HG03575 (cell line): ENCODE results near the gene FAS.

Experiments
- ATAC-seq: cut with Tn5 transposase; IDR thresholded peaks from one replicate; pipeline ENCODE4 v1.9.1; 2021; ENCODE audit not compliant: unreplicated experiment, insufficient number of reproducible peaks, low FRiP score; ENCODE audit errors: extremely low read depth

Gene FAS

GRCh38 chr10:88990384-88991160 is at the start of gene FAS:
Gene FAS, plus strand, starts transcription at chr10:88990798. Its CDS starts 79 bp downstream, at chr10:88990877.
- ATAC-seq: no peak

- ATAC-seq: no peak
Observed at GRCh38 chr10:88941026-88941425, 49.6 kb upstream of the FAS start.

- ATAC-seq: no peak
Observed at GRCh38 chr10:88943778-88944177, 46.8 kb upstream of the FAS start.

- ATAC-seq: no peak
Observed at GRCh38 chr10:88944813-88945212, 45.8 kb upstream of the FAS start.

GRCh38 chr10:88946200-88946599 is 44.4 kb upstream of the FAS start:
- ATAC-seq: no peak

GRCh38 chr10:88946965-88947590 is 43.5 kb upstream of the FAS start:
- ATAC-seq: no peak

- ATAC-seq: no peak
Observed at GRCh38 chr10:88949051-88949450, 41.5 kb upstream of the FAS start.

- no peak for ATAC-seq
Observed at GRCh38 chr10:88949912-88950837, 40.4 kb upstream of the FAS start.

GRCh38 chr10:88952647-88953111 is 37.9 kb upstream of the FAS start, which contains the start of gene ACTA2:
Gene ACTA2, minus strand, starts transcription at chr10:88952773. Its CDS starts 3,843 bp downstream, at chr10:88948930.
- no peak for ATAC-seq

GRCh38 chr10:88953662-88954061 is 36.9 kb upstream of the FAS start:
- no peak for ATAC-seq

GRCh38 chr10:88954458-88955083 is 36.0 kb upstream of the FAS start:
- ATAC-seq: no peak

GRCh38 chr10:88957381-88957780 is 33.2 kb upstream of the FAS start:
- no peak for ATAC-seq

GRCh38 chr10:88958721-88959120 is 31.9 kb upstream of the FAS start:
- ATAC-seq: no peak

- no peak for ATAC-seq
Observed at GRCh38 chr10:88960802-88961201, 29.8 kb upstream of the FAS start.

- no peak for ATAC-seq
Observed at GRCh38 chr10:88961266-88961665, 29.3 kb upstream of the FAS start.

- ATAC-seq: no peak
Observed at GRCh38 chr10:88962336-88962735, 28.3 kb upstream of the FAS start.

- ATAC-seq: no peak
Observed at GRCh38 chr10:88963318-88963717, 27.3 kb upstream of the FAS start.

GRCh38 chr10:88964360-88964759 is 26.2 kb upstream of the FAS start:
- ATAC-seq: no peak

- ATAC-seq: no peak
Observed at GRCh38 chr10:88964869-88965415, 25.7 kb upstream of the FAS start.
